Progenitor cell of endocrine pancreas (in vitro differentiated cells): Measurements from ENCODE around the gene PLIN5. TPM values are rescaled to one million over a fixed set of nuclear protein-coding genes. Genes with fewer than 3 reads are reported as not detected.
"Not testable (repeated sequence)": the region's sequence is repeated elsewhere in the genome, so short reads cannot be mapped to it uniquely, and the experiment has no call there.

Experiments used
- DNase-seq: peaks from one replicate; pipeline ENCODE4 v3.0.0; 2021; ENCODE audit warnings: low spot score; ENCODE audit not compliant: unreplicated experiment
- H3K27ac Mint-ChIP-seq: 2 replicates; pipeline ENCODE4 v1.8.0; 2021; ENCODE audit warnings: mild to moderate bottlenecking, moderate library complexity, mixed read lengths
- H3K27me3 Mint-ChIP-seq: 2 replicates; pipeline ENCODE4 v1.8.0; 2021; ENCODE audit warnings: mixed read lengths
- H3K36me3 Mint-ChIP-seq: 2 replicates; pipeline ENCODE4 v1.8.0; 2022; ENCODE audit warnings: mixed read lengths; ENCODE audit not compliant: insufficient read depth
- H3K4me1 Mint-ChIP-seq: 2 replicates; pipeline ENCODE4 v1.8.0; 2021; ENCODE audit warnings: low read depth, mixed read lengths
- H3K4me3 Mint-ChIP-seq: 2 replicates; pipeline ENCODE4 v1.8.0; 2021; ENCODE audit warnings: low read depth, mild to moderate bottlenecking, moderate library complexity, mixed read lengths
- H3K9me3 Mint-ChIP-seq: 2 replicates; pipeline ENCODE4 v1.8.0; 2021; ENCODE audit warnings: low read depth, mixed read lengths
- total RNA-seq: library from RNA; stranded (reverse); gene quantifications from 2 replicates; pipeline ENCODE4 v1.2.1, GENCODE V29; 2021
- TF ChIP-seq, protein P1 (sequence below): fragments of 200-600 bp; sonication (generic); IDR thresholded peaks from one replicate; pipeline ENCODE4 v1.5.0; 2021; ENCODE audit warnings: antibody characterized with exemption, mild to moderate bottlenecking; ENCODE audit not compliant: unreplicated experiment

The PLIN5 gene
- total RNA-seq, 1 donor from 2014 or later: 8.1 TPM

DNA sequence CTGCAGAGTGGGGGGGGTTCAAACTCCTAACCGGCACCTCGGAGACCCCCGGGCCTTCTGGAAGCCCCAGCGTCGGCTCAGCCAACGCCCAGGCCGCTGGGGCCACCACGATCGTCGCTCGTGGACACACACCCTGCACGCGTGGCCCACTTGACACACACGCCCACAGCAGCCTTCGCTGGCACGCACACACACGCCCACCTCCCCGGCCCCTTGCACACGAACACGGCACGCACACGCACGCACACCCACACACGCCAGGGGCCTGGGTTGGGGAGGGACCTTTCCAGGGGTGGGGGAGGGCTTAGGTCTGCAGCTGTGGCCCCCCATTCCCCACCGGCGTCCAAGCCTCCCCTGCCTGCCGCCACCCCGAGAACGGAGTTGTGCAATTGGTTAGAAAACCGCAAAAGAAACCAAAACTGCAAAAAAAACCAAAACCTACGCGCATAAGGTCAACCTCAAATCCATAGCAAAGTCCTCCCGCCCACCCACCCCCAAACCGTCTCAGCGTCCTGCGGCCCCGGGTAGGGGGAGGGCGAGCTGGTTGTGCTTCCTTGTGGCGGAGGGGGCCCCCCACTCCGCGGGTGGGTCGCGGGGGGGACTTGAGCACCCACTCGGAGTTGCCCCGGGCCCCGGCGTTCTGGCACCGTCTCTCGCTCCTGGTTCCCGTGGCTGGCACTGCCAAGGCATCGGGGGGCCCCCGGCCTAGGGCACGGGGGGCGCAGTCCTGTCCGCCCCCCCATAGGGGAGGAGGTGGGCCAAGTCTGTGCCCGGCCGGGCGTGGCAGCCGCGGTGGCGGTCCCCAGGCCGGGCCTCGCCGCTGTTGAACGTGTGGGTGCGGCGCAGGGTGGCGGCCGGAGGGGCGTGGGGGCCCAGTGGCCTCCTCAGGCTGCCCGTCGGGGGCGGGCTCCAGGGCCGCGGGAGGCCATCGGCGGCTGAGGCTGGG lies 8.1 kb upstream of the PLIN5 start:
- H3K4me1 Mint-ChIP-seq: no peaks in the 10 kb centered on the region
- H3K36me3 Mint-ChIP-seq: peaks cover 2% of the 10 kb centered on the region
- H3K27ac Mint-ChIP-seq: no peak overlapping the region
- H3K4me3 Mint-ChIP-seq: no peak overlapping the region
- no peak for DNase-seq
- H3K9me3 Mint-ChIP-seq: no peaks in the 10 kb centered on the region
- TF ChIP-seq, protein P1, sequence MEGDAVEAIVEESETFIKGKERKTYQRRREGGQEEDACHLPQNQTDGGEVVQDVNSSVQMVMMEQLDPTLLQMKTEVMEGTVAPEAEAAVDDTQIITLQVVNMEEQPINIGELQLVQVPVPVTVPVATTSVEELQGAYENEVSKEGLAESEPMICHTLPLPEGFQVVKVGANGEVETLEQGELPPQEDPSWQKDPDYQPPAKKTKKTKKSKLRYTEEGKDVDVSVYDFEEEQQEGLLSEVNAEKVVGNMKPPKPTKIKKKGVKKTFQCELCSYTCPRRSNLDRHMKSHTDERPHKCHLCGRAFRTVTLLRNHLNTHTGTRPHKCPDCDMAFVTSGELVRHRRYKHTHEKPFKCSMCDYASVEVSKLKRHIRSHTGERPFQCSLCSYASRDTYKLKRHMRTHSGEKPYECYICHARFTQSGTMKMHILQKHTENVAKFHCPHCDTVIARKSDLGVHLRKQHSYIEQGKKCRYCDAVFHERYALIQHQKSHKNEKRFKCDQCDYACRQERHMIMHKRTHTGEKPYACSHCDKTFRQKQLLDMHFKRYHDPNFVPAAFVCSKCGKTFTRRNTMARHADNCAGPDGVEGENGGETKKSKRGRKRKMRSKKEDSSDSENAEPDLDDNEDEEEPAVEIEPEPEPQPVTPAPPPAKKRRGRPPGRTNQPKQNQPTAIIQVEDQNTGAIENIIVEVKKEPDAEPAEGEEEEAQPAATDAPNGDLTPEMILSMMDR: no peak
- H3K27me3 Mint-ChIP-seq: no peaks in the 10 kb centered on the region

DNA sequence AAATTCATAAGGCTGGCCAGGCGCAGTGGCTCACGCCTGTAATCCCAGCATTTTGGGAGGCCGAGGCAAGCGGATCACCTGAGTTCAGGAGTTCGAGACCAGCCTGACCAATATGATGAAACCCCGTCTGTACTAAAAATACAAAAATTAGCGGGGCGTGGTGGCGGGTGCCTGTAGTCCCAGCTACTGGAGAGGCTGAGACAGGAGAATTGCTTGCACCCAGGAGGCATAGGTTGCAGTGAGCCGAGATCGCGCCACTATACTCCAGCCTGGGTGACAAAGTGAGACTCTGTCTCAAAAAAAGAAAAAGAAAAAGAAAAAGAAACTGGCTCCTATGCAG lies 6.8 kb upstream of the PLIN5 start:
- not testable (repeated sequence) for H3K27ac Mint-ChIP-seq, H3K36me3 Mint-ChIP-seq, H3K27me3 Mint-ChIP-seq, DNase-seq, H3K4me3 Mint-ChIP-seq, H3K9me3 Mint-ChIP-seq, H3K4me1 Mint-ChIP-seq

DNA sequence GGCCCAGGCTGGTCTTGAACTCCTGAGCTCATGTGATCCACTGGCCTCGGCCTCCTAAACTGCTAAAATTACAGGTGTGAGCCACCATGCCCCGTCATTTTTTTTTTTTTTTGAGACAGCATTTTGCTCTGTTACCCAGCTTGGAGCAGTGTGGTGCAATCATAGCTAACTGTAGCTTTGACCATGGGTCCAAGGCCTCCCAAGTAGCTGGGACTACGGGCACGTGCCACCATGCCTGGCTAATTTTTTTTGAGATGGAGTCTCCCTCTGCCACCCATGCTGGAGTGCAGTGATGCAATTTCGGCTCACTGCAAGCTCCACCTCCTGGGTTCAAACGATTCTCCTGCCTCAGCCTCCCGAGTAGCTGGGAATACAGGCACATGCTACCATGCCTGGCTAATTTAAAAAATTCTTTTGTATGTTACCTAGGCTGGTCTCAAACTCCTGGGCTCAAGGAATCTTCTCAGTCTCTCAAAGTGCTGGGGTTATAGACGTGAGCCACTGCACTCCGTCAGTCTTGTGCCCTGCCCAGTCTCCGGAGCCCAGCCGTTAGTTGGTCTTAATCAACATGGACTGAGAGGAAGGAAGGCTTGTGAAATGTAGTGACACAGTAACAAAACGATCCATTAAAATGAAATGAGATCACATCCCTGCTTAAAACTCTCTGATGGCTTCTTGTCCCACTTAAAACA lies 6.2 kb upstream of the PLIN5 start:
- Mint-ChIP-seq H3K4me1 (no peaks in the 10 kb centered on the region), H3K9me3 (no peaks in the 10 kb centered on the region), H3K27ac (no peak overlapping the region), H3K36me3 (peaks cover 2% of the 10 kb centered on the region), H3K4me3 (no peak overlapping the region), H3K27me3 (no peaks in the 10 kb centered on the region)
- DNase-seq: no peak
- TF ChIP-seq, protein P1: no peak

DNA sequence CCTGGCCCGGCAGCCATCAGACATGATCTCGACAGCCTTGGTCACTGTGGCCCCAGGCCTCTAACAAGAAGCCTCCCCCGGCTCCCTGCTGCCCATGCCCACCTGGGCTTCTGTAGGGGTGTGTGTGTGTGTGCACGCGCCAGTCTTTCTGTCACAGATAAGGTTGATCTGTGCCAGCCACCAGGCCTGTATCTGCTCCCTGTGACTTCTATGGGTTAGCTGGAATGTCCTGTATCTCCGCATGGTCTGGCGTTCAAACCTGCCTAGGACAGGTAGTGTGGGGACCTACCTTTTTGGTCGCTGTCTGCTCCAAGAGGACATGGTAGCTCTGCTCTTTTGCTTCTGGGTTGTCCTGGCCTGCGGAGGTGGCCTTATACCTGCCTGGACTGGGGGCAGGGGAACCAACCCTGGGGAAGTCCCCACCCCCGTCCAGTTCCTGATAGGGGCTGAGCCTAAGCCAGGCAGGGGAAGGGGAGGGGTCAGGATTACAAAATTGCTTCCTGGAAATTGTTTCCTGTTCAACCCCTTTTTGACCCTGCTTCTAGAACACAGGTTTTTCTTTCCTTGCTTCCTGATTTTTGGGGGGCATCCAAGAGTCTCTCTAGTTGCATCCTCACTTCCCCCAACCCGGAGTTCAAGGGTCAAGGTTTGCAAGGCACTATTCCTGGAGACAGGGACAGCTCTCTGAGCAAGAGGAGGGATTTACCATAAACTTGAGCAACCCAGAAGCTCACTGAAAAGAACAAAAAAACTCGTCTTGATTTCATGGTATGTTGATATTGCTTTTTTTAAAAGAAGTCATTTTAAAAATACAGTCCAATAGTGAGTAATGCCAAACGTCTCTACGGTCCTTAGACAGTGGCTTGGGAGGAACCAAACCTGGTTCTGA lies 4.9 kb upstream of the PLIN5 start, which contains the start of gene LRG1:
TSS of gene LRG1 (minus strand) at position 344 of the 889 bp plus-strand sequence. CDS start at position 321, 23 bp downstream.
- TF ChIP-seq, protein P1: no peak
- H3K9me3 Mint-ChIP-seq: no peaks in the 10 kb centered on the region
- no peak within 1 kb of the TSS for H3K4me3 Mint-ChIP-seq
- no peaks in the 10 kb centered on the region for H3K4me1 Mint-ChIP-seq
- H3K27ac Mint-ChIP-seq: no peak within 1 kb of the TSS
- no peak for DNase-seq
- H3K36me3 Mint-ChIP-seq: no peaks in the 10 kb centered on the region
- H3K27me3 Mint-ChIP-seq: no peaks in the 10 kb centered on the region

DNA sequence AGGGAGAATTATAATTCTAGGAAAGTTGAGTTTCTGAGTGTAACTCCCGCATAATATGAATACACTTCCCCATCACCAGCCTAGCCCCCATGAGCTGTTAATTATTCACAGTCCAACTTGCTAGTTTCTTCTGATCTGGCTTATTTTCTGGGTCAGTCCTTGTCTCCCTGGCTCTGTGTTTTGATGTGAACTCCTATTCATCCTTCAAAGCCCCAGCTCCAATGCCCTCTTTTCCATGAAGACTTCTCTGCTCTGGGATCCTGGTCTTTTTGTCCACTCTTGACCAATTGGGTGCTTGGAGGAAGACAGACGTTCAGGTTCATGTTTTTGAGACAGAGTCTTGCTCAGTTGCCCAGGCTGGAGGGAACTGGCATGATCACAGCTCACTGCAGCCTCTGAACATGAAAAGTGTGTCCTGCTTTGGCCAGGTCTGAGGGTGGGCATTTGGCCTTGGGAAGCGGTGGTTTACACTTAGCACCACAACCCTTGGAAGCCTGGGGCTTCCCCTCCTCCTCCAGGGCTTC lies 4.2 kb upstream of the PLIN5 start:
- Mint-ChIP-seq H3K4me3 (no peak overlapping the region), H3K27me3 (no peaks in the 10 kb centered on the region), H3K27ac (no peak overlapping the region), H3K4me1 (no peaks in the 10 kb centered on the region), H3K9me3 (no peaks in the 10 kb centered on the region), H3K36me3 (no peaks in the 10 kb centered on the region)
- DNase-seq: no peak
- TF ChIP-seq, protein P1: no peak
